ENCODE measurements around the gene LRRC47.
"Not testable (repeated sequence)": the region's sequence is repeated elsewhere in the genome, so short reads cannot be mapped to it uniquely, and the experiment has no call there.

The LRRC47 gene

DNA sequence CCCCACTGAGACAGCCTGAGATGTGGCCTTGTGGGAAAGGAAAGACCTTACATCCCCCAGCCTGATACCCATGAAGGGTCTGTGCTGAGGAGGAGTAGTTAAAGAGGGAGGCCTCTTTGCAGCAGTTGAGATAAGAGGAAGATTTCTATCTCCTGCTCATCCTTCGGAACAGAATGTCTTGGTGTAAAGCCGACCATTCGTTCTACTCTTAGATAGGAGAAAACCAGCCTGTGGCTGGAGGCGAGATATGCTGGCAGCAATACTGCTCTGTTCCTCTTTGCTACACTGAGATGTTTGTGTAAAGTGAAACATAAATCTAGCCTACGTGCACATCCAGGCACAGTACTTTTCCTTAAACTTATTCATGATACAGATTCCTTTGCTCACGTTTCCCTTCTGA is 45.6 kb downstream of the LRRC47 start:
- Histone ChIP-seq H3F3A (ENCODE audit: insufficient read depth, low read length) (no peaks in the 10 kb centered on the region), H3K79me2 (ENCODE audit: low read length) (no peaks in the 10 kb centered on the region), H3K9me2 (replicated peaks; ENCODE audit: insufficient read depth, low read length) (no peaks in the 10 kb centered on the region), H3K27me3 (replicated peaks; ENCODE audit: insufficient read depth, low read length) (peaks cover 60% of the 10 kb centered on the region), H3K9ac (ENCODE audit: low read length) (no peak overlapping the region), H3K4me3 (ENCODE audit: low read length) (peak overlapping the region; percentile 33; the same call in 1 of the 2 replicates), H3K27ac (ENCODE audit: low read length) (no peak overlapping the region), H3K4me1 (ENCODE audit: low read length) (peaks cover 5% of the 10 kb centered on the region; the same call in 1 of the 2 replicates), H4K20me1 (ENCODE audit: insufficient read depth, low read length) (no peaks in the 10 kb centered on the region), H3K4me2 (ENCODE audit: low read depth, low read length) (peak overlapping the region; percentile 10; the same call in 1 of the 2 replicates), H3K36me3 (replicated peaks; ENCODE audit: insufficient read depth, low read length) (no peaks in the 10 kb centered on the region), H3K9me3 (replicated peaks; ENCODE audit: insufficient read depth, low read length) (no peaks in the 10 kb centered on the region), H2AFZ (ENCODE audit: low read length) (no peak overlapping the region)
- TF ChIP-seq, protein P1, sequence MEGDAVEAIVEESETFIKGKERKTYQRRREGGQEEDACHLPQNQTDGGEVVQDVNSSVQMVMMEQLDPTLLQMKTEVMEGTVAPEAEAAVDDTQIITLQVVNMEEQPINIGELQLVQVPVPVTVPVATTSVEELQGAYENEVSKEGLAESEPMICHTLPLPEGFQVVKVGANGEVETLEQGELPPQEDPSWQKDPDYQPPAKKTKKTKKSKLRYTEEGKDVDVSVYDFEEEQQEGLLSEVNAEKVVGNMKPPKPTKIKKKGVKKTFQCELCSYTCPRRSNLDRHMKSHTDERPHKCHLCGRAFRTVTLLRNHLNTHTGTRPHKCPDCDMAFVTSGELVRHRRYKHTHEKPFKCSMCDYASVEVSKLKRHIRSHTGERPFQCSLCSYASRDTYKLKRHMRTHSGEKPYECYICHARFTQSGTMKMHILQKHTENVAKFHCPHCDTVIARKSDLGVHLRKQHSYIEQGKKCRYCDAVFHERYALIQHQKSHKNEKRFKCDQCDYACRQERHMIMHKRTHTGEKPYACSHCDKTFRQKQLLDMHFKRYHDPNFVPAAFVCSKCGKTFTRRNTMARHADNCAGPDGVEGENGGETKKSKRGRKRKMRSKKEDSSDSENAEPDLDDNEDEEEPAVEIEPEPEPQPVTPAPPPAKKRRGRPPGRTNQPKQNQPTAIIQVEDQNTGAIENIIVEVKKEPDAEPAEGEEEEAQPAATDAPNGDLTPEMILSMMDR (IDR thresholded peaks at IDR 0.05; ENCODE audit: low read length) = no peak
- TF ChIP-seq EZH2phosphoT487 (IDR thresholded peaks at IDR 0.05; ENCODE audit: low read length) = no peak
- no peak for TF ChIP-seq EZH2 (optimal IDR thresholded peaks at IDR 0.05; ENCODE audit: low read depth, low read length)
- no peak for DNase-seq

DNA sequence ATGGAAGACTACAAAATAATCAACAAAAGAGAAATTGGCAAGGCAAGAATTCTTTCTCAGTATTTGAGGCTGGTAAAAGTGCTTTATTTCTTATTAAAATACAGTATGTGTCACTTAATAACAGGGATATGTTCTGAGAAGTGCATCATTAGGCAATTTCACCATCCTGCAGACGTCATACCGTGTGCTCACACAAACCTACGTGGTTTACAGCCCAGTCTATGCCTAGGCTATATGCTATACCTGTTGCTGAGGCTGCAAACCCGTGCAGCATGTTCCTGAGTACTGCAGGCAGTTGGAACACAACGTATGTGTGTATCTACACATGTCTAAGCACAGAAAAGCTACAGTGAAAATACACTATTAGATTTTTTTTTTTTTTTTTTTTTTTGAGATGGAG is 46.8 kb downstream of the LRRC47 start:
- Histone ChIP-seq H3K27me3 (replicated peaks; ENCODE audit: insufficient read depth, low read length) (peaks cover 49% of the 10 kb centered on the region), H3K4me1 (ENCODE audit: low read length) (peaks cover 5% of the 10 kb centered on the region; the same call in 1 of the 2 replicates), H3K9me2 (replicated peaks; ENCODE audit: insufficient read depth, low read length) (no peaks in the 10 kb centered on the region), H3K4me3 (ENCODE audit: low read length) (no peak overlapping the region), H3K27ac (ENCODE audit: low read length) (no peak overlapping the region), H3K9ac (ENCODE audit: low read length) (no peak overlapping the region), H3F3A (ENCODE audit: insufficient read depth, low read length) (no peaks in the 10 kb centered on the region), H3K36me3 (replicated peaks; ENCODE audit: insufficient read depth, low read length) (no peaks in the 10 kb centered on the region), H3K4me2 (ENCODE audit: low read depth, low read length) (no peak overlapping the region), H3K79me2 (ENCODE audit: low read length) (no peaks in the 10 kb centered on the region), H3K9me3 (replicated peaks; ENCODE audit: insufficient read depth, low read length) (no peaks in the 10 kb centered on the region), H2AFZ (ENCODE audit: low read length) (no peak overlapping the region), H4K20me1 (ENCODE audit: insufficient read depth, low read length) (no peaks in the 10 kb centered on the region)
- no peak for TF ChIP-seq EZH2phosphoT487 (IDR thresholded peaks at IDR 0.05; ENCODE audit: low read length)
- DNase-seq = no peak

DNA sequence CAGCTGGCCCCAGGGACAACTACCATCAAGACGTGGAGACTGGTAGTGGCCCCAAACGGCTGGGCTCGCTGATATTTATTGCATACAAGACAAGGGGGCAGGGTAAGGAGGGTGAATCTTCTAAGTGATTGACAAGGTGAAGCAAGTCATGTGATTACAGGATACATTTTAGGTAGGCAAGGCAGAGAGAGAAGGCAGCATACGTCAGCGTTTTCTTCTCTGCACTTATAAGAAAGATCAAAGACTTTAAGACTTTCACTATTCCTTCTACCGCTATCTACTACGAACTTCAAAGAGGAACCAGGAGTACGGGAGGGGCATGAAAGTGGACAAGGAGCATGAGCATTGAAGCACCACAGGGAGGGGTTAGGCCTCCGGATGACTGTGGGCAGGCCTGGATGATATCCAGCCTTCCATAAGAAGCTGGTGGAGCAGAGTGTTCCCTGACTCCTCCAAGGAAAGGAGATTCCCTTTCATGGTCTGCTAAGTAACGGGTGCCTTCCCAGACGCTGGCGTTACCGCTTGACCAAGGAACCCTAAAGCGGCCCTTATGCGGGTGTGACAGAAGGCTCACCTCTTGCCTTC is 47.9 kb downstream of the LRRC47 start:
- Histone ChIP-seq H3K4me2 (ENCODE audit: low read depth, low read length) (peak overlapping the region; percentile 60; the same call in 1 of the 2 replicates), H3K27me3 (replicated peaks; ENCODE audit: insufficient read depth, low read length) (peaks cover 38% of the 10 kb centered on the region)
- not testable (repeated sequence) for H4K20me1 ChIP-seq (ENCODE audit: insufficient read depth, low read length); H3K27ac ChIP-seq (ENCODE audit: low read length); H3K9me2 ChIP-seq (replicated peaks; ENCODE audit: insufficient read depth, low read length); H3K4me3 ChIP-seq (ENCODE audit: low read length); H3K4me1 ChIP-seq (ENCODE audit: low read length); DNase-seq; H3K79me2 ChIP-seq (ENCODE audit: low read length); H3K36me3 ChIP-seq (replicated peaks; ENCODE audit: insufficient read depth, low read length); H3K9me3 ChIP-seq (replicated peaks; ENCODE audit: insufficient read depth, low read length); H2AFZ ChIP-seq (ENCODE audit: low read length); H3F3A ChIP-seq (ENCODE audit: insufficient read depth, low read length); H3K9ac ChIP-seq (ENCODE audit: low read length)

DNA sequence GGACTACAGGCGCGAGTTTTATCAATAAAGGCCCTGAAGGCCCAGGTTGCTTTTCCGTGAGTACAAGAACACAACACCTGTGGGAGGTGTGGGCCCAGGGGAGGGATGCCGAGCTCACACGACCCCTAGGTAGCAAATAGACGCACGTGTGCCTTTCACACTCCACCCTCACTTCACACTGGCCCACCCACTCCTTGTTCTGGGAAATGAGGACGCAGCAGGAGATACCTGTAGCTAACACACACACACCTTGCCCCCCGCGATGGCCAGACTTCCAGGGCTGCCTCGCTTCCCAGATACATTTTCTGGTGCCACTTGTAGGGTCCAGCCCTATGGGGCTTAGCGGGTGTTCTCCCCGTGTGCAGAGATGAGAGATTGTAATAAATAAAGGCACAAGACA is 48.4 kb downstream of the LRRC47 start:
- H3K9me2 ChIP-seq (replicated peaks; ENCODE audit: insufficient read depth, low read length) = no peaks in the 10 kb centered on the region
- H3K9ac ChIP-seq (ENCODE audit: low read length) = no peak overlapping the region
- no peaks in the 10 kb centered on the region for H3K79me2 ChIP-seq (ENCODE audit: low read length)
- H3K4me1 ChIP-seq (ENCODE audit: low read length) = peaks cover 5% of the 10 kb centered on the region; the same call in 1 of the 2 replicates
- H3K9me3 ChIP-seq (replicated peaks; ENCODE audit: insufficient read depth, low read length) = no peaks in the 10 kb centered on the region
- H3K4me3 ChIP-seq (ENCODE audit: low read length) = peak overlapping the region; percentile 46
- no peak overlapping the region for H2AFZ ChIP-seq (ENCODE audit: low read length)
- no peaks in the 10 kb centered on the region for H4K20me1 ChIP-seq (ENCODE audit: insufficient read depth, low read length)
- DNase-seq = no peak
- H3K4me2 ChIP-seq (ENCODE audit: low read depth, low read length) = peak overlapping the region; percentile 60; the same call in 1 of the 2 replicates
- no peaks in the 10 kb centered on the region for H3K36me3 ChIP-seq (replicated peaks; ENCODE audit: insufficient read depth, low read length)
- H3K27ac ChIP-seq (ENCODE audit: low read length) = no peak overlapping the region
- TF ChIP-seq EZH2 (optimal IDR thresholded peaks at IDR 0.05; ENCODE audit: low read depth, low read length) (no peak), EZH2phosphoT487 (IDR thresholded peaks at IDR 0.05; ENCODE audit: low read length) (no peak)
- TF ChIP-seq, protein P1 (IDR thresholded peaks at IDR 0.05; ENCODE audit: low read length) = no peak
- H3K27me3 ChIP-seq (replicated peaks; ENCODE audit: insufficient read depth, low read length) = peaks cover 33% of the 10 kb centered on the region
- H3F3A ChIP-seq (ENCODE audit: insufficient read depth, low read length) = no peaks in the 10 kb centered on the region
